Measurements from ENCODE around the gene DNAJB11.

DNA sequence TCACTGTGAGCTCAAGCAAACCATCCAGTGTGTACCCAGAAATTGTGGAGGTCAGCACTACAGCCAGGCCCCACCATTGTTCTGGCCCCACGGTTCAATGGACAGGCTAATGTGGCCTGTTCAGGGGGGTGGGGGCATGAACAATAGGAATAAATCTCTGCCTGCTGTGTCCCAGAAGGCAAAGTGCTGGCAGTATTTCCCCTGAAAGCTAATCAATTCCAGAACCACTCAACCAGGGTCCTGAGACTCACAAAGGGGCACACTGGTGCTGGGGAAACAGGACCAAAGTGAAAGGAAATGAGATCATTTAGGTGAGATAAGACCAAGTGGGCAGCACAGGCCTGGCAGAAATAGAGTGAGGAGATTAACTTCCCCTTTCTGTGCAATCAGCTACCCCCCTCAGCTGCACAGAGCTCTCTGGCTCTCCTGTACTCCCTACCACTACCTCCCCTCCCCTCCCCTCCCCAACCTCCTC, 37.9 kb upstream of the DNAJB11 start:
- no peak for TF ChIP-seq EZH2phosphoT487 (IDR thresholded peaks at IDR 0.05; ENCODE audit: borderline replicate concordance)
- TF ChIP-seq, protein P1, sequence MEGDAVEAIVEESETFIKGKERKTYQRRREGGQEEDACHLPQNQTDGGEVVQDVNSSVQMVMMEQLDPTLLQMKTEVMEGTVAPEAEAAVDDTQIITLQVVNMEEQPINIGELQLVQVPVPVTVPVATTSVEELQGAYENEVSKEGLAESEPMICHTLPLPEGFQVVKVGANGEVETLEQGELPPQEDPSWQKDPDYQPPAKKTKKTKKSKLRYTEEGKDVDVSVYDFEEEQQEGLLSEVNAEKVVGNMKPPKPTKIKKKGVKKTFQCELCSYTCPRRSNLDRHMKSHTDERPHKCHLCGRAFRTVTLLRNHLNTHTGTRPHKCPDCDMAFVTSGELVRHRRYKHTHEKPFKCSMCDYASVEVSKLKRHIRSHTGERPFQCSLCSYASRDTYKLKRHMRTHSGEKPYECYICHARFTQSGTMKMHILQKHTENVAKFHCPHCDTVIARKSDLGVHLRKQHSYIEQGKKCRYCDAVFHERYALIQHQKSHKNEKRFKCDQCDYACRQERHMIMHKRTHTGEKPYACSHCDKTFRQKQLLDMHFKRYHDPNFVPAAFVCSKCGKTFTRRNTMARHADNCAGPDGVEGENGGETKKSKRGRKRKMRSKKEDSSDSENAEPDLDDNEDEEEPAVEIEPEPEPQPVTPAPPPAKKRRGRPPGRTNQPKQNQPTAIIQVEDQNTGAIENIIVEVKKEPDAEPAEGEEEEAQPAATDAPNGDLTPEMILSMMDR (conservative IDR thresholded peaks at IDR 0.05; ENCODE audit: low read length), result no peak

Measured in Loucy (cell line).